ENCODE measurements around the gene ARHGEF25.

Gene ARHGEF25

GRCh38 chr12:57591782-57592325 is 19.4 kb upstream of the ARHGEF25 start:
- no peaks in the 10 kb centered on the region for H3K9me3 Mint-ChIP-seq
- no peak for DNase-seq (ENCODE audit: low spot score)
- H3K27me3 Mint-ChIP-seq (ENCODE audit: low read depth) = peaks cover 2% of the 10 kb centered on the region
- peaks cover 21% of the 10 kb centered on the region for H3K4me1 Mint-ChIP-seq (ENCODE audit: low read depth)
- peak overlapping the region; percentile 77 for H3K27ac Mint-ChIP-seq
- peaks cover 13% of the 10 kb centered on the region for H3K36me3 Mint-ChIP-seq (ENCODE audit: low read depth)
- H3K4me3 Mint-ChIP-seq = peak overlapping the region; percentile 86

GRCh38 chr12:57592551-57593165 is 18.6 kb upstream of the ARHGEF25 start:
- no peak for DNase-seq (ENCODE audit: low spot score)
- H3K27ac Mint-ChIP-seq = peak overlapping the region; percentile 1
- H3K27me3 Mint-ChIP-seq (ENCODE audit: low read depth) = peaks cover 2% of the 10 kb centered on the region
- H3K4me1 Mint-ChIP-seq (ENCODE audit: low read depth) = peaks cover 21% of the 10 kb centered on the region
- peak overlapping the region; percentile 86 for H3K4me3 Mint-ChIP-seq
- H3K36me3 Mint-ChIP-seq (ENCODE audit: low read depth) = peaks cover 16% of the 10 kb centered on the region
- H3K9me3 Mint-ChIP-seq = no peaks in the 10 kb centered on the region

DNA sequence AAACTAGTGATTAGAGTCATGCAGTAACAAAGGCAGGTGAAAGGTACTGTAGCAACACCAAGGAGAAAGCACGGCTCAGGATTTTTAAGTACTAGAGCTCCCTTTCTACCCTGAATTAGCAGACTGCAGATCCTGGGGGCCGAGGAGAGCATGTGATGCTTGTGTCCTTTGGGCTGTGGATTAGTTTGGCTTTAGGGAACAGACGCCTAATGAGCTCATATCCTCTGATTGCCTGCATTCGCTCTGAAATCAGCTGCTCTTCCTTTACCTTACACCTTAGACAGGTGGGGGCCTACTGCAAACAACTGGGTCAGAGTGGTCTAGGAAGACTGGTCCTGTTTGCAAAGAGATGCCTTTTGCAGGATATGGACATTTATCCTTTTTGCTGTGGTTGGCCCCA is 18.0 kb upstream of the ARHGEF25 start:
- H3K9me3 Mint-ChIP-seq = no peaks in the 10 kb centered on the region
- H3K27ac Mint-ChIP-seq = no peak overlapping the region
- H3K27me3 Mint-ChIP-seq (ENCODE audit: low read depth) = peaks cover 2% of the 10 kb centered on the region

DNA sequence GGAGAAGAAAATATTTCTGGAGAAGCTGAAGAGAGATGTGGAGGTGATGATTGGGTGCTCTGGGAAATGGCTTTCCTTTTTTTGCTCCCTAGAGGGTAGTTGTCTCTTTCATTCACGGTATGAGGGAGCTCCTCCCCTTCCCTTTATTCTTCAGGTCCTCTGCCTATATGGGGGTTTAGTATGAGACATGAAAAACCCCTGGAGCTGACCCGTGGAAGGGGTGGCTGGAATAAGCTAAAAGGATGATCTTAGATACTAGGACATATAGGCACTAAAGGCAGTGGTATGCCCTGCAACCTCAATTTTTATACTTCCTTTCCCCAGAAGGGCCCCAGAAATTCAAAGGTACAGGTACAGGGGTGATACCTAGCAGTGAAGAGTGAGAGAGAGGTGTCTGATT is 10.8 kb upstream of the ARHGEF25 start:
- H3K27ac Mint-ChIP-seq = no peak overlapping the region
- no peak for DNase-seq (ENCODE audit: low spot score)
- no peaks in the 10 kb centered on the region for H3K27me3 Mint-ChIP-seq (ENCODE audit: low read depth)
- peaks cover 8% of the 10 kb centered on the region for H3K4me1 Mint-ChIP-seq (ENCODE audit: low read depth)
- H3K36me3 Mint-ChIP-seq (ENCODE audit: low read depth) = peaks cover 35% of the 10 kb centered on the region
- H3K9me3 Mint-ChIP-seq = no peaks in the 10 kb centered on the region
- H3K4me3 Mint-ChIP-seq = no peak overlapping the region

More for the DNA sequence above, 18.0 kb upstream of the ARHGEF25 start:
- DNase-seq (ENCODE audit: low spot score) = no peak
- H3K4me3 Mint-ChIP-seq = no peak overlapping the region
- H3K4me1 Mint-ChIP-seq (ENCODE audit: low read depth) = peaks cover 21% of the 10 kb centered on the region
- peaks cover 18% of the 10 kb centered on the region for H3K36me3 Mint-ChIP-seq (ENCODE audit: low read depth)

- Mint-ChIP-seq H3K27ac (no peak overlapping the region), H3K27me3 (ENCODE audit: low read depth) (no peaks in the 10 kb centered on the region), H3K4me3 (no peak overlapping the region), H3K36me3 (ENCODE audit: low read depth) (peaks cover 26% of the 10 kb centered on the region), H3K4me1 (ENCODE audit: low read depth) (peaks cover 13% of the 10 kb centered on the region), H3K9me3 (no peaks in the 10 kb centered on the region)
- DNase-seq (ENCODE audit: low spot score) = no peak
These were observed 8.7 kb upstream of the ARHGEF25 start for GRCh38 chr12:57602544-57602943.

DNA sequence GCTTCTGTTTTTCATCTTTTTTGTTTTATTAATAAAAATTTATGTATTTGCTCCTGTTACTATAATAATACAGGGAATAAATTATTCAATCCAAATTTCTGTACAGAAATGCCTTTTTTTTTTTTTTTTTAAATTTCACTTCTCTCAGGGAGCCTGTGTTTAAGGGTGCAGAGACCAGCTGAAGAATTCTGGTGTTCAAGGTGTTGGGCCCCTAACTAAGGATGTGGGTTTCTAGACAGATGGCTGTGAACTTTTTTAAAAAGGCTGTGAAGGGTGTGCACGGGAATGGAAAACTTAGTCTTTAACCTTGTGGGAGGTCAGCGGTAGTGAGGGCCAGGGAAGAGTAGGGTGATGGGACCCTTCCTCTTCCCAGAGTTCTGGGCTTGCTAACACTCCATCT is 7.9 kb upstream of the ARHGEF25 start:
- peak overlapping the region; percentile 66 for H3K4me3 Mint-ChIP-seq
- no peak overlapping the region for H3K27ac Mint-ChIP-seq

GRCh38 chr12:57603815-57604453 is 7.3 kb upstream of the ARHGEF25 start:
- peak overlapping the region; percentile 76 for H3K27ac Mint-ChIP-seq
- no peaks in the 10 kb centered on the region for H3K27me3 Mint-ChIP-seq (ENCODE audit: low read depth)
- peaks cover 21% of the 10 kb centered on the region for H3K36me3 Mint-ChIP-seq (ENCODE audit: low read depth)
- H3K9me3 Mint-ChIP-seq = no peaks in the 10 kb centered on the region
- no peak for DNase-seq (ENCODE audit: low spot score)
- peaks cover 13% of the 10 kb centered on the region for H3K4me1 Mint-ChIP-seq (ENCODE audit: low read depth)
- peak overlapping the region; percentile 81 for H3K4me3 Mint-ChIP-seq

More for the DNA sequence above, 7.9 kb upstream of the ARHGEF25 start:
- DNase-seq (ENCODE audit: low spot score) = no peak
- Mint-ChIP-seq H3K36me3 (ENCODE audit: low read depth) (peaks cover 23% of the 10 kb centered on the region), H3K27me3 (ENCODE audit: low read depth) (no peaks in the 10 kb centered on the region), H3K9me3 (no peaks in the 10 kb centered on the region), H3K4me1 (ENCODE audit: low read depth) (peaks cover 13% of the 10 kb centered on the region)

GRCh38 chr12:57604454-57604991 is 6.7 kb upstream of the ARHGEF25 start, which contains the start of gene DTX3:
Gene DTX3 (plus strand): TSS chr12:57604824. CDS start chr12:57606518, 1,694 bp downstream.
- no peaks in the 10 kb centered on the region for H3K9me3 Mint-ChIP-seq
- no peaks in the 10 kb centered on the region for H3K27me3 Mint-ChIP-seq (ENCODE audit: low read depth)
- peak within 1 kb of the TSS; percentile 88 for H3K27ac Mint-ChIP-seq
- H3K36me3 Mint-ChIP-seq (ENCODE audit: low read depth) = peaks cover 18% of the 10 kb centered on the region
- H3K4me1 Mint-ChIP-seq (ENCODE audit: low read depth) = peaks cover 13% of the 10 kb centered on the region
- peak within 1 kb of the TSS; percentile 81 for H3K4me3 Mint-ChIP-seq
- DNase-seq (ENCODE audit: low spot score) = no peak

GRCh38 chr12:57604992-57605810 is 6.0 kb upstream of the ARHGEF25 start:
- Mint-ChIP-seq H3K27ac (peak overlapping the region; percentile 80), H3K36me3 (ENCODE audit: low read depth) (peaks cover 15% of the 10 kb centered on the region), H3K4me3 (peak overlapping the region; percentile 79), H3K27me3 (ENCODE audit: low read depth) (no peaks in the 10 kb centered on the region), H3K9me3 (no peaks in the 10 kb centered on the region), H3K4me1 (ENCODE audit: low read depth) (peaks cover 13% of the 10 kb centered on the region)
- DNase-seq (ENCODE audit: low spot score) = no peak

- no peaks in the 10 kb centered on the region for H3K9me3 Mint-ChIP-seq
These were observed 5.4 kb upstream of the ARHGEF25 start for GRCh38 chr12:57605811-57606311.

DNA sequence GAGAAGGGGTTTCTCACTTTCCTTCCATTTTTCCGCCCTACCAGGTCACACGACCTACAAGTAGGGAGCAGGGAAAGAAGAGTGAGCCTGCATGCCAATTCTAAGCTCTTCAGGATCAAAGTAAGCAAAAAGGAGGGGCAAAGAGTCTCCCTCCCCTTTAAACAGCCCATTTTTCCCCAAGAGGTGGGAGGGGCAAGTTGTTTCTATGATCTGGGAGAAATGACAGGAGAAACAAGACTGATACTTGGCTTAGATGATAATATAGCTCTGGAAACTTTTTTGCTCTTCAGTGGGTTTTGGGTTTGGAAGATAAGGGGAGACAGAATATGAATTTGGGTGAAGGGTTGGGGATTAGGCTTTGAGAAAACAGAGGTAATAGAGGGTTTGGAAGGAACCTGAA is 4.8 kb upstream of the ARHGEF25 start:
- peak overlapping the region; percentile 9 for H3K27ac Mint-ChIP-seq
- DNase-seq (ENCODE audit: low spot score) = no peak
- no peaks in the 10 kb centered on the region for H3K9me3 Mint-ChIP-seq
- peak overlapping the region; percentile 2 for H3K4me3 Mint-ChIP-seq
- H3K27me3 Mint-ChIP-seq (ENCODE audit: low read depth) = peaks cover 2% of the 10 kb centered on the region
- H3K4me1 Mint-ChIP-seq (ENCODE audit: low read depth) = peaks cover 16% of the 10 kb centered on the region
- H3K36me3 Mint-ChIP-seq (ENCODE audit: low read depth) = peaks cover 14% of the 10 kb centered on the region

More at GRCh38 chr12:57605811-57606311, 5.4 kb upstream of the ARHGEF25 start:
- Mint-ChIP-seq H3K27ac (no peak overlapping the region), H3K36me3 (ENCODE audit: low read depth) (peaks cover 14% of the 10 kb centered on the region), H3K4me1 (ENCODE audit: low read depth) (peaks cover 16% of the 10 kb centered on the region), H3K4me3 (peak overlapping the region; percentile 79), H3K27me3 (ENCODE audit: low read depth) (peaks cover 2% of the 10 kb centered on the region)
- DNase-seq (ENCODE audit: low spot score) = no peak

DNA sequence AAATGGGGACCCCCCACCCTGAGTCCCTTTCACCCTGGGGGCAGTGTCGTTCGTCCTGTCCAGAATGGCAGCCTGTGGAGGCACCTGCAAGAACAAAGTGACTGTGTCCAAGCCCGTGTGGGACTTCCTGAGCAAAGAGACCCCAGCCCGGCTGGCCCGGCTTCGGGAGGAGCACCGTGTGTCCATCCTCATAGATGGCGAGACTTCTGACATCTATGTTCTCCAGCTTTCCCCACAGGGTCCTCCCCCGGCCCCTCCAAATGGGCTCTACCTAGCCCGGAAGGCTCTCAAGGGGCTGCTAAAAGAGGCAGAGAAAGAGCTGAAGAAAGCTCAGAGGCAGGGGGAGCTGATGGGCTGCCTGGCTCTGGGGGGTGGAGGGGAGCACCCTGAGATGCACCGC is 4.4 kb upstream of the ARHGEF25 start:
- H3K36me3 Mint-ChIP-seq (ENCODE audit: low read depth) = peaks cover 10% of the 10 kb centered on the region

DNA sequence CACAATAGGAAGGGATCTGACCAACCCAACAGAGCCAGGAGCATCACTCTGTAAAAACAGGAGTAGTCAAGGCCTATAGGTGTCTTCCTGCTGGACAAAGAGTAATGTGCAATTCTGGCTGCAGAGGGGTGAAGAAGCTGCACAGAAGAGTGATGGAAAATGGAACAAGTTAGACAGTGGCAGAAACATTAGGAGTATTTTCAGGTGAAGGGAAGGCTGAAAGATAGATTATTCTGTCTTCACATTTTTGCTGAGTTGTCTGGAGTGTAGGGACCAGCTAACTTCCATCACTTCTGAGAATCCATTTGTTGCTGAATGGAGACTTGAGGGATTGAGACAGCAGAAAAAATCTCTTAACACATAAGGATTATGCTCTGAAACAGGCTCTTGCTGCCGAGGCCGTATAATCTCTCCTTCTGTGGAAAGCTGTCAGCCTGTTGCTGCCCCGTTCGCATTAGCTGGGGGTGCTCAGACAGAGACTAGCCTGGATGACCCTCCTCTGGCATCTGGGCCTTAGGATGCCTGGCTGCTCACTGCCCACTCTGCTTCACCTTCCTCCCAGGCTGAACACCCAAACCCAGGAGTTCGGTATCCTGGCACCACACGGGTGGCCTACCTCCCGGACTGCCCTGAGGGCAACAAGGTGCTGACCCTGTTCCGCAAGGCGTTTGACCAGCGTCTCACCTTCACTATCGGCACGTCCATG is 3.1 kb upstream of the ARHGEF25 start:
- H3K27me3 Mint-ChIP-seq (ENCODE audit: low read depth) = peaks cover 16% of the 10 kb centered on the region
- H3K4me1 Mint-ChIP-seq (ENCODE audit: low read depth) = peaks cover 16% of the 10 kb centered on the region
- H3K27ac Mint-ChIP-seq = no peak overlapping the region
- no peak overlapping the region for H3K4me3 Mint-ChIP-seq
- H3K36me3 Mint-ChIP-seq (ENCODE audit: low read depth) = peaks cover 3% of the 10 kb centered on the region
- DNase-seq (ENCODE audit: low spot score) = no peak
- H3K9me3 Mint-ChIP-seq = no peaks in the 10 kb centered on the region

More for the DNA sequence above, 4.4 kb upstream of the ARHGEF25 start:
- Mint-ChIP-seq H3K27ac (peak overlapping the region; percentile 9), H3K27me3 (ENCODE audit: low read depth) (peaks cover 3% of the 10 kb centered on the region), H3K4me1 (ENCODE audit: low read depth) (peaks cover 16% of the 10 kb centered on the region), H3K9me3 (no peaks in the 10 kb centered on the region), H3K4me3 (no peak overlapping the region)
- DNase-seq (ENCODE audit: low spot score) = no peak

All from T-helper 2 cell treated with Interferon-gamma antibody and Interleukin-4, amounts not matched to agents 5 μg/mL and 100 μg/mL, for 36 hours (primary cell).